HepG2 (cell line): ENCODE data around the gene NECTIN2. TPM values are rescaled to one million over a fixed set of nuclear protein-coding genes. Genes with fewer than 3 reads are reported as not detected.
A peak's percentile ranks its signal among the peaks of the same experiment; 100 is the strongest.

Experiments used
- HNF4A ChIP-seq: sonication (generic); formaldehyde crosslinking; IDR thresholded peaks from 2 replicates; pipeline ENCODE4 v1.4.0; 2020; ENCODE audit warnings: missing genetic modification reagents
- KDM5B ChIP-seq: sonication (generic); formaldehyde crosslinking; IDR thresholded peaks from 2 replicates; pipeline ENCODE4 v1.4.0; 2020; ENCODE audit warnings: missing genetic modification reagents, mild to moderate bottlenecking, borderline replicate concordance
- KLF6 ChIP-seq: IDR thresholded peaks from 2 replicates; pipeline ENCODE4 v1.8.0; 2016; ENCODE audit warnings: missing biosample characterization, missing genetic modification reagents
- RBM39 ChIP-seq: fragments of 200-400 bp; formaldehyde crosslinking; IDR thresholded peaks from one replicate; pipeline ENCODE4 v1.6.1; 2018; ENCODE audit warnings: antibody characterized with exemption, mild to moderate bottlenecking, low read depth, low read length; ENCODE audit not compliant: poor library complexity, severe bottlenecking
- SAFB2 ChIP-seq: sonication (generic); formaldehyde crosslinking; IDR thresholded peaks from 2 replicates; pipeline ENCODE4 v1.5.1; 2020; ENCODE audit warnings: missing genetic modification reagents, low read depth, mild to moderate bottlenecking, borderline replicate concordance
- SAP130 ChIP-seq: IDR thresholded peaks from 2 replicates; pipeline ENCODE4 v1.6.1; 2016; ENCODE audit warnings: low read depth
- WIZ ChIP-seq: sonication (generic); formaldehyde crosslinking; IDR thresholded peaks from 2 replicates; pipeline ENCODE4 v1.5.1; 2020; ENCODE audit warnings: mild to moderate bottlenecking, missing genetic modification reagents
- ZNF101 ChIP-seq: sonication (generic); formaldehyde crosslinking; IDR thresholded peaks from 2 replicates; pipeline ENCODE4 v1.4.0; 2020; ENCODE audit warnings: mild to moderate bottlenecking, low read depth, missing genetic modification reagents, borderline replicate concordance
- ZNF12 ChIP-seq: sonication (generic); formaldehyde crosslinking; IDR thresholded peaks from 2 replicates; pipeline ENCODE4 v1.5.0; 2020; ENCODE audit warnings: missing genetic modification reagents
- ZNF33A ChIP-seq: sonication (generic); formaldehyde crosslinking; IDR thresholded peaks from 2 replicates; pipeline ENCODE4 v1.5.1; 2020; ENCODE audit warnings: missing genetic modification reagents, mild to moderate bottlenecking, moderate library complexity, borderline replicate concordance
- ZNF549 ChIP-seq: sonication (generic); formaldehyde crosslinking; IDR thresholded peaks from 2 replicates; pipeline ENCODE4 v1.5.0; 2020; ENCODE audit warnings: missing genetic modification reagents
- ZNF713 ChIP-seq: sonication (generic); formaldehyde crosslinking; IDR thresholded peaks from 2 replicates; pipeline ENCODE4 v1.4.0; 2020; ENCODE audit warnings: mild to moderate bottlenecking, missing genetic modification reagents
- polyA plus RNA-seq, 8 experiments: library from polyadenylated mRNA; depleted of rRNA in 3 of 8; stranded (reverse) in 7 of 8; unstranded in 1 of 8; fragments of >200 nt; fragmentation: Illumina TruSeq in 4 of 8; extraction: Trizol in 4 of 8; gene quantifications; 2 replicates each; pipeline versions ENCODE4 v1.2.1 to v1.2.3, GENCODE V29; 2011 to 2016; ENCODE audit warnings: low read depth in 4 of 8, missing spikeins in 1 of 8, mixed read lengths in 1 of 8; ENCODE audit not compliant: insufficient read depth in 1 of 8
- total RNA-seq, 5 experiments: library from RNA; depleted of rRNA; stranded (reverse); fragments of >200 nt; fragmentation: Illumina TruSeq; extraction: Trizol; gene quantifications; 2 replicates each; pipeline ENCODE4 v1.2.3, GENCODE V29; 2016; ENCODE audit warnings: low read depth in 1 of 5
- TF ChIP-seq, protein P1 (sequence below): fragments of 450-650 bp; IDR thresholded peaks from 2 replicates; pipeline ENCODE4 v1.6.1; 2017; ENCODE audit warnings: mild to moderate bottlenecking
- TF ChIP-seq, protein P2 (sequence below): IDR thresholded peaks from 2 replicates; pipeline ENCODE4 v1.6.1; 2018; ENCODE audit warnings: missing genetic modification reagents
- TF ChIP-seq, protein P3 (sequence below): sonication (generic); formaldehyde crosslinking; IDR thresholded peaks from 2 replicates; pipeline ENCODE4 v1.5.0; 2020; ENCODE audit warnings: mild to moderate bottlenecking, missing genetic modification reagents, borderline replicate concordance

NECTIN2 gene
- total and polyA plus RNA-seq, 2 of the 13 experiments (the other 11 are each of a cell fraction or from before 2014, with no cell fraction given): 75.4 to 114 TPM

DNA sequence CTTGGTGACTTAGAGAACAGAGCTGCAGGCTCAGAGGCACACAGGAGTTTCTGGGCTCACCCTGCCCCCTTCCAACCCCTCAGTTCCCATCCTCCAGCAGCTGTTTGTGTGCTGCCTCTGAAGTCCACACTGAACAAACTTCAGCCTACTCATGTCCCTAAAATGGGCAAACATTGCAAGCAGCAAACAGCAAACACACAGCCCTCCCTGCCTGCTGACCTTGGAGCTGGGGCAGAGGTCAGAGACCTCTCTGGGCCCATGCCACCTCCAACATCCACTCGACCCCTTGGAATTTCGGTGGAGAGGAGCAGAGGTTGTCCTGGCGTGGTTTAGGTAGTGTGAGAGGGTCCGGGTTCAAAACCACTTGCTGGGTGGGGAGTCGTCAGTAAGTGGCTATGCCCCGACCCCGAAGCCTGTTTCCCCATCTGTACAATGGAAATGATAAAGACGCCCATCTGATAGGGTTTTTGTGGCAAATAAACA is 78.2 kb downstream of the NECTIN2 start (continued):
- 0 out of 2 replicates have a peak, but pooled peaks have one; percentile 41 for TF ChIP-seq SAFB2 (CRISPR knock-in tag)
- peak; percentile 83; the same call in 1 of the 2 replicates for TF ChIP-seq KLF6 (CRISPR knock-in tag)
- TF ChIP-seq ZNF33A (CRISPR knock-in tag): no peak
- TF ChIP-seq SAP130 (CRISPR knock-in tag): peak; percentile 96
- peak; percentile 64; the same call in 1 of the 2 replicates for TF ChIP-seq KDM5B
- TF ChIP-seq, protein P1, sequence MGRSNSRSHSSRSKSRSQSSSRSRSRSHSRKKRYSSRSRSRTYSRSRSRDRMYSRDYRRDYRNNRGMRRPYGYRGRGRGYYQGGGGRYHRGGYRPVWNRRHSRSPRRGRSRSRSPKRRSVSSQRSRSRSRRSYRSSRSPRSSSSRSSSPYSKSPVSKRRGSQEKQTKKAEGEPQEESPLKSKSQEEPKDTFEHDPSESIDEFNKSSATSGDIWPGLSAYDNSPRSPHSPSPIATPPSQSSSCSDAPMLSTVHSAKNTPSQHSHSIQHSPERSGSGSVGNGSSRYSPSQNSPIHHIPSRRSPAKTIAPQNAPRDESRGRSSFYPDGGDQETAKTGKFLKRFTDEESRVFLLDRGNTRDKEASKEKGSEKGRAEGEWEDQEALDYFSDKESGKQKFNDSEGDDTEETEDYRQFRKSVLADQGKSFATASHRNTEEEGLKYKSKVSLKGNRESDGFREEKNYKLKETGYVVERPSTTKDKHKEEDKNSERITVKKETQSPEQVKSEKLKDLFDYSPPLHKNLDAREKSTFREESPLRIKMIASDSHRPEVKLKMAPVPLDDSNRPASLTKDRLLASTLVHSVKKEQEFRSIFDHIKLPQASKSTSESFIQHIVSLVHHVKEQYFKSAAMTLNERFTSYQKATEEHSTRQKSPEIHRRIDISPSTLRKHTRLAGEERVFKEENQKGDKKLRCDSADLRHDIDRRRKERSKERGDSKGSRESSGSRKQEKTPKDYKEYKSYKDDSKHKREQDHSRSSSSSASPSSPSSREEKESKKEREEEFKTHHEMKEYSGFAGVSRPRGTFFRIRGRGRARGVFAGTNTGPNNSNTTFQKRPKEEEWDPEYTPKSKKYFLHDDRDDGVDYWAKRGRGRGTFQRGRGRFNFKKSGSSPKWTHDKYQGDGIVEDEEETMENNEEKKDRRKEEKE: no peak
- no peak for TF ChIP-seq WIZ (CRISPR knock-in tag)
- no peak for TF ChIP-seq ZNF549 (CRISPR knock-in tag)
- no peak for TF ChIP-seq ZNF713 (CRISPR knock-in tag)
- TF ChIP-seq, protein P2, sequence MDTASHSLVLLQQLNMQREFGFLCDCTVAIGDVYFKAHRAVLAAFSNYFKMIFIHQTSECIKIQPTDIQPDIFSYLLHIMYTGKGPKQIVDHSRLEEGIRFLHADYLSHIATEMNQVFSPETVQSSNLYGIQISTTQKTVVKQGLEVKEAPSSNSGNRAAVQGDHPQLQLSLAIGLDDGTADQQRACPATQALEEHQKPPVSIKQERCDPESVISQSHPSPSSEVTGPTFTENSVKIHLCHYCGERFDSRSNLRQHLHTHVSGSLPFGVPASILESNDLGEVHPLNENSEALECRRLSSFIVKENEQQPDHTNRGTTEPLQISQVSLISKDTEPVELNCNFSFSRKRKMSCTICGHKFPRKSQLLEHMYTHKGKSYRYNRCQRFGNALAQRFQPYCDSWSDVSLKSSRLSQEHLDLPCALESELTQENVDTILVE: peak; percentile 80; the same call in 1 of the 2 replicates
- TF ChIP-seq ZNF101 (CRISPR knock-in tag): no peak
- peak; percentile 59; the same call in 1 of the 2 replicates for TF ChIP-seq ZNF12 (CRISPR knock-in tag)
- TF ChIP-seq, protein P3, sequence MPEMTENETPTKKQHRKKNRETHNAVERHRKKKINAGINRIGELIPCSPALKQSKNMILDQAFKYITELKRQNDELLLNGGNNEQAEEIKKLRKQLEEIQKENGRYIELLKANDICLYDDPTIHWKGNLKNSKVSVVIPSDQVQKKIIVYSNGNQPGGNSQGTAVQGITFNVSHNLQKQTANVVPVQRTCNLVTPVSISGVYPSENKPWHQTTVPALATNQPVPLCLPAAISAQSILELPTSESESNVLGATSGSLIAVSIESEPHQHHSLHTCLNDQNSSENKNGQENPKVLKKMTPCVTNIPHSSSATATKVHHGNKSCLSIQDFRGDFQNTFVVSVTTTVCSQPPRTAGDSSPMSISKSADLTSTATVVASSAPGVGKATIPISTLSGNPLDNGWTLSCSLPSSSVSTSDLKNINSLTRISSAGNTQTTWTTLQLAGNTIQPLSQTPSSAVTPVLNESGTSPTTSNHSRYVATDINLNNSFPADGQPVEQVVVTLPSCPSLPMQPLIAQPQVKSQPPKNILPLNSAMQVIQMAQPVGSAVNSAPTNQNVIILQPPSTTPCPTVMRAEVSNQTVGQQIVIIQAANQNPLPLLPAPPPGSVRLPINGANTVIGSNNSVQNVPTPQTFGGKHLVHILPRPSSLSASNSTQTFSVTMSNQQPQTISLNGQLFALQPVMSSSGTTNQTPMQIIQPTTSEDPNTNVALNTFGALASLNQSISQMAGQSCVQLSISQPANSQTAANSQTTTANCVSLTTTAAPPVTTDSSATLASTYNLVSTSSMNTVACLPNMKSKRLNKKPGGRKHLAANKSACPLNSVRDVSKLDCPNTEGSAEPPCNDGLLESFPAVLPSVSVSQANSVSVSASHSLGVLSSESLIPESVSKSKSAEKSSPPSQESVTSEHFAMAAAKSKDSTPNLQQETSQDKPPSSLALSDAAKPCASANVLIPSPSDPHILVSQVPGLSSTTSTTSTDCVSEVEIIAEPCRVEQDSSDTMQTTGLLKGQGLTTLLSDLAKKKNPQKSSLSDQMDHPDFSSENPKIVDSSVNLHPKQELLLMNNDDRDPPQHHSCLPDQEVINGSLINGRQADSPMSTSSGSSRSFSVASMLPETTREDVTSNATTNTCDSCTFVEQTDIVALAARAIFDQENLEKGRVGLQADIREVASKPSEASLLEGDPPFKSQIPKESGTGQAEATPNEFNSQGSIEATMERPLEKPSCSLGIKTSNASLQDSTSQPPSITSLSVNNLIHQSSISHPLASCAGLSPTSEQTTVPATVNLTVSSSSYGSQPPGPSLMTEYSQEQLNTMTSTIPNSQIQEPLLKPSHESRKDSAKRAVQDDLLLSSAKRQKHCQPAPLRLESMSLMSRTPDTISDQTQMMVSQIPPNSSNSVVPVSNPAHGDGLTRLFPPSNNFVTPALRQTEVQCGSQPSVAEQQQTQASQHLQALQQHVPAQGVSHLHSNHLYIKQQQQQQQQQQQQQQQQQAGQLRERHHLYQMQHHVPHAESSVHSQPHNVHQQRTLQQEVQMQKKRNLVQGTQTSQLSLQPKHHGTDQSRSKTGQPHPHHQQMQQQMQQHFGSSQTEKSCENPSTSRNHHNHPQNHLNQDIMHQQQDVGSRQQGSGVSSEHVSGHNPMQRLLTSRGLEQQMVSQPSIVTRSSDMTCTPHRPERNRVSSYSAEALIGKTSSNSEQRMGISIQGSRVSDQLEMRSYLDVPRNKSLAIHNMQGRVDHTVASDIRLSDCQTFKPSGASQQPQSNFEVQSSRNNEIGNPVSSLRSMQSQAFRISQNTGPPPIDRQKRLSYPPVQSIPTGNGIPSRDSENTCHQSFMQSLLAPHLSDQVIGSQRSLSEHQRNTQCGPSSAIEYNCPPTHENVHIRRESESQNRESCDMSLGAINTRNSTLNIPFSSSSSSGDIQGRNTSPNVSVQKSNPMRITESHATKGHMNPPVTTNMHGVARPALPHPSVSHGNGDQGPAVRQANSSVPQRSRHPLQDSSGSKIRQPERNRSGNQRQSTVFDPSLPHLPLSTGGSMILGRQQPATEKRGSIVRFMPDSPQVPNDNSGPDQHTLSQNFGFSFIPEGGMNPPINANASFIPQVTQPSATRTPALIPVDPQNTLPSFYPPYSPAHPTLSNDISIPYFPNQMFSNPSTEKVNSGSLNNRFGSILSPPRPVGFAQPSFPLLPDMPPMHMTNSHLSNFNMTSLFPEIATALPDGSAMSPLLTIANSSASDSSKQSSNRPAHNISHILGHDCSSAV (CRISPR knock-in tag): no peak
- TF ChIP-seq RBM39: peak; percentile 79
- peak; percentile 99 for TF ChIP-seq HNF4A (CRISPR knock-in tag)
